Kidney glomerular epithelial cell (primary cell): ENCODE results near the gene OR2T6.
"Not testable (repeated sequence)": the region's sequence is repeated elsewhere in the genome, so short reads cannot be mapped to it uniquely, and the experiment has no call there.

Source experiments
- DNase-seq: peaks from one replicate; lab custom pipeline; 2025; lab: John Stamatoyannopoulos, UW

OR2T6 gene

GRCh38 chr1:248433811-248434415 lies 58.4 kb downstream of the OR2T6 start:
- DNase-seq = not testable (repeated sequence)

GRCh38 chr1:248434913-248435312 lies 59.4 kb downstream of the OR2T6 start:
- DNase-seq = not testable (repeated sequence)

GRCh38 chr1:248436303-248436702 lies 60.8 kb downstream of the OR2T6 start:
- not testable (repeated sequence) for DNase-seq

GRCh38 chr1:248438668-248439067 lies 63.1 kb downstream of the OR2T6 start:
- not testable (repeated sequence) for DNase-seq

GRCh38 chr1:248439283-248439682 lies 63.7 kb downstream of the OR2T6 start:
- not testable (repeated sequence) for DNase-seq
